ENCODE measurements around the gene SLC1A2. TPM values are rescaled to one million over a fixed set of nuclear protein-coding genes. Genes with fewer than 3 reads are reported as not detected.

Gene SLC1A2
- total and polyA plus RNA-seq, 4 donors: 0.35 to 17.0 (median 1.1) TPM

- Histone ChIP-seq H3K36me3 (ENCODE audit: control insufficient read depth in 4 of 4, insufficient read depth in 4 of 4, low read length in 4 of 4) (no peaks in the 10 kb centered on the region), H3K9me3 (ENCODE audit: control insufficient read depth in 4 of 4, insufficient read depth in 3 of 4, low read length in 3 of 4) (no peaks in the 10 kb centered on the region), H3K27me3 (ENCODE audit: control insufficient read depth in 3 of 3, insufficient read depth in 3 of 3, low read length in 2 of 3) (no peaks in the 10 kb centered on the region), H3K27ac (ENCODE audit: low read depth in 1 of 2, low read length in 1 of 2) (no peak overlapping the region), H3K4me3 (no peak overlapping the region), H3K4me1 (ENCODE audit: control insufficient read depth in 5 of 5, insufficient read depth in 5 of 5, low read length in 5 of 5) (peaks cover 0 to 16% (median 3%) of the 10 kb centered on the region in 5 donors), H3K9ac (ENCODE audit: insufficient read depth in 1 of 2, low read length in 2 of 2) (no peak overlapping the region)
- DNase-seq (no peak), ATAC-seq (ENCODE audit: insufficient read depth, low FRiP score) (no peak)
- no peak for TF ChIP-seq CTCF (IDR thresholded peaks at IDR 0.05; ENCODE audit: control extremely low read depth, extremely low read depth)
- WGBS, 2 donors: 53 to 62% methylated on average over 4 of the region's 4 CpGs
Observed at GRCh38 chr11:35235936-35236666, 183.3 kb downstream of the SLC1A2 start.

- no peak overlapping the region for H3K4me3 ChIP-seq
- peaks cover 0 to 16% (median 3%) of the 10 kb centered on the region in 5 donors for H3K4me1 ChIP-seq (ENCODE audit: control insufficient read depth in 5 of 5, insufficient read depth in 5 of 5, low read length in 5 of 5)
- peaks cover 0 to under 1% (median 0%) of the 10 kb centered on the region in 4 donors for H3K36me3 ChIP-seq (ENCODE audit: control insufficient read depth in 4 of 4, insufficient read depth in 4 of 4, low read length in 4 of 4)
- DNase-seq (no peak), ATAC-seq (ENCODE audit: insufficient read depth, low FRiP score) (no peak)
- no peak overlapping the region for H3K9ac ChIP-seq (ENCODE audit: insufficient read depth in 1 of 2, low read length in 2 of 2)
- no peaks in the 10 kb centered on the region for H3K9me3 ChIP-seq (ENCODE audit: control insufficient read depth in 4 of 4, insufficient read depth in 3 of 4, low read length in 3 of 4)
- no peak overlapping the region for H3K27ac ChIP-seq (ENCODE audit: low read depth in 1 of 2, low read length in 1 of 2)
- 43 to 54% methylated on average over 1 of the region's 1 CpG for whole genome bisulfite sequencing, 2 donors
- no peaks in the 10 kb centered on the region for H3K27me3 ChIP-seq (ENCODE audit: control insufficient read depth in 3 of 3, insufficient read depth in 3 of 3, low read length in 2 of 3)
- TF ChIP-seq CTCF (IDR thresholded peaks at IDR 0.05; ENCODE audit: control extremely low read depth, extremely low read depth): no peak
Observed at GRCh38 chr11:35235498-35235897, 183.9 kb downstream of the SLC1A2 start.

- no peak overlapping the region for H3K27ac ChIP-seq (ENCODE audit: low read depth in 1 of 2, low read length in 1 of 2)
- H3K36me3 ChIP-seq (ENCODE audit: control insufficient read depth in 4 of 4, insufficient read depth in 4 of 4, low read length in 4 of 4): peaks cover 0 to 4% (median under 1%) of the 10 kb centered on the region in 4 donors
- H3K4me1 ChIP-seq (ENCODE audit: control insufficient read depth in 5 of 5, insufficient read depth in 5 of 5, low read length in 5 of 5): peaks cover 0 to 16% (median 3%) of the 10 kb centered on the region in 5 donors
- no peak overlapping the region for H3K4me3 ChIP-seq
- ATAC-seq (ENCODE audit: insufficient read depth, low FRiP score): no peak
- H3K9ac ChIP-seq (ENCODE audit: insufficient read depth in 1 of 2, low read length in 2 of 2): no peak overlapping the region
- TF ChIP-seq CTCF (IDR thresholded peaks at IDR 0.05; ENCODE audit: control extremely low read depth, extremely low read depth): no peak
- H3K27me3 ChIP-seq (ENCODE audit: control insufficient read depth in 3 of 3, insufficient read depth in 3 of 3, low read length in 2 of 3): no peaks in the 10 kb centered on the region
- WGBS, 2 donors: 88 to 92% methylated on average over 2 of the region's 2 CpGs
- no peak for DNase-seq
- H3K9me3 ChIP-seq (ENCODE audit: control insufficient read depth in 4 of 4, insufficient read depth in 3 of 4, low read length in 3 of 4): no peaks in the 10 kb centered on the region
Observed at GRCh38 chr11:35235157-35235468, 184.2 kb downstream of the SLC1A2 start.

Measured in lung (tissue), 12 donors.